ENCODE results near the gene TRAPPC14.
"Not testable (repeated sequence)": the region's sequence is repeated elsewhere in the genome, so short reads cannot be mapped to it uniquely, and the experiment has no call there.

TRAPPC14 gene, protein sequence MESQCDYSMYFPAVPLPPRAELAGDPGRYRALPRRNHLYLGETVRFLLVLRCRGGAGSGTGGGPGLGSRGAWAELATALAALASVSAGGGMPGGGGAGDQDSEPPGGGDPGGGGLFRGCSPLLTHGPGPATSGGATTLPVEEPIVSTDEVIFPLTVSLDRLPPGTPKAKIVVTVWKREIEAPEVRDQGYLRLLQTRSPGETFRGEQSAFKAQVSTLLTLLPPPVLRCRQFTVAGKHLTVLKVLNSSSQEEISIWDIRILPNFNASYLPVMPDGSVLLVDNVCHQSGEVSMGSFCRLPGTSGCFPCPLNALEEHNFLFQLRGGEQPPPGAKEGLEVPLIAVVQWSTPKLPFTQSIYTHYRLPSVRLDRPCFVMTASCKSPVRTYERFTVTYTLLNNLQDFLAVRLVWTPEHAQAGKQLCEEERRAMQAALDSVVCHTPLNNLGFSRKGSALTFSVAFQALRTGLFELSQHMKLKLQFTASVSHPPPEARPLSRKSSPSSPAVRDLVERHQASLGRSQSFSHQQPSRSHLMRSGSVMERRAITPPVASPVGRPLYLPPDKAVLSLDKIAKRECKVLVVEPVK

DNA sequence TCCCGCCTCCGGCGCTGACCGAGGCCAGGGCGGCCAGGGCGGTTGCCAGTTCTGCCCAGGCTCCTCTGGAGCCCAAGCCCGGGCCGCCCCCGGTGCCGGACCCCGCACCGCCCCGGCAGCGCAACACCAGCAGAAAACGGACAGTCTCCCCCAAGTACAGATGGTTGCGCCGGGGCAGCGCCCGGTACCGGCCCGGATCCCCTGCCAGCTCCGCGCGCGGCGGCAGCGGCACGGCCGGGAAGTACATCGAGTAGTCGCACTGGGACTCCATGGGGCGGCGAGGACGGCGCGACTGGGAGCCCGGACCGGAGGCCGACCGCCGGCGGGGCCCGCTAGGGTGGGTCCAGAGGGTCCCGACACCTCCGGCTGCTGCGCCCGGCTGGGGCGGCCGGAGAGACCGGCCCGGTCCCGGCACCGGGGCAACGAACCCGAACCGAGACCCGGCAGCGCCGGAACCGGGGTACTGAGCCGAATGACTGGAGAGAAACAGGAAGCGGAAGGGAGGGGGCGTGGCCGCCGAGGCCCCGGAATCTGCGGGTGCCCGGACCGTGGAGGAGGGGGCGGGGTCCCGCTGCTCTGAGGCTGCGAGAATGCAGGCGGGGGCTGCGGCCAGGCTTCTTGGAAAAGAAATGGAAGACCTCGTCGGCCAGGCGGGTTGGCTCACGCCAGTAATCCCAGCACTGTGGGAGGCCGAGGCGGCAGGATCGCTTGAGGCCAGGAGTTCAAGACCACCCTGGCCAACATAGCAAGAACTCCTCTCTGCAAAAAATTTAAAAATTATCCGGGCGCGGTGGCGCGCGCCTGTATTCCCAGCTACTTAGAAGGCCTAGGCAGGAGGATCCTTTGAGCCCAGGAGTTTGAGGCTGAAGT, at the start of gene TRAPPC14:
Gene TRAPPC14, minus strand, starts transcription at position 495 of the 870 bp plus-strand sequence. Its CDS starts 224 bp downstream, at position 271.
- DNase-seq (ENCODE audit: low spot score): peak; percentile 97
- in situ Hi-C loops (cut with MboI; ENCODE audit: low sequenced_read_pairs, unreplicated experiment): no loop called here
- TF ChIP-seq, protein P1, sequence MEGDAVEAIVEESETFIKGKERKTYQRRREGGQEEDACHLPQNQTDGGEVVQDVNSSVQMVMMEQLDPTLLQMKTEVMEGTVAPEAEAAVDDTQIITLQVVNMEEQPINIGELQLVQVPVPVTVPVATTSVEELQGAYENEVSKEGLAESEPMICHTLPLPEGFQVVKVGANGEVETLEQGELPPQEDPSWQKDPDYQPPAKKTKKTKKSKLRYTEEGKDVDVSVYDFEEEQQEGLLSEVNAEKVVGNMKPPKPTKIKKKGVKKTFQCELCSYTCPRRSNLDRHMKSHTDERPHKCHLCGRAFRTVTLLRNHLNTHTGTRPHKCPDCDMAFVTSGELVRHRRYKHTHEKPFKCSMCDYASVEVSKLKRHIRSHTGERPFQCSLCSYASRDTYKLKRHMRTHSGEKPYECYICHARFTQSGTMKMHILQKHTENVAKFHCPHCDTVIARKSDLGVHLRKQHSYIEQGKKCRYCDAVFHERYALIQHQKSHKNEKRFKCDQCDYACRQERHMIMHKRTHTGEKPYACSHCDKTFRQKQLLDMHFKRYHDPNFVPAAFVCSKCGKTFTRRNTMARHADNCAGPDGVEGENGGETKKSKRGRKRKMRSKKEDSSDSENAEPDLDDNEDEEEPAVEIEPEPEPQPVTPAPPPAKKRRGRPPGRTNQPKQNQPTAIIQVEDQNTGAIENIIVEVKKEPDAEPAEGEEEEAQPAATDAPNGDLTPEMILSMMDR (IDR thresholded peaks at IDR 0.05; ENCODE audit: borderline replicate concordance, control extremely low read depth, extremely low read depth, insufficient read depth, missing control alignments): no peak

- TF ChIP-seq, protein P1 (IDR thresholded peaks at IDR 0.05; ENCODE audit: borderline replicate concordance, control extremely low read depth, extremely low read depth, insufficient read depth, missing control alignments): no peak
- in situ Hi-C loops (cut with MboI; ENCODE audit: low sequenced_read_pairs, unreplicated experiment): no loop called here
- no peak for DNase-seq (ENCODE audit: low spot score)
These were observed 45.9 kb upstream of the TRAPPC14 start for GRCh38 chr7:100204454-100204853.

DNA sequence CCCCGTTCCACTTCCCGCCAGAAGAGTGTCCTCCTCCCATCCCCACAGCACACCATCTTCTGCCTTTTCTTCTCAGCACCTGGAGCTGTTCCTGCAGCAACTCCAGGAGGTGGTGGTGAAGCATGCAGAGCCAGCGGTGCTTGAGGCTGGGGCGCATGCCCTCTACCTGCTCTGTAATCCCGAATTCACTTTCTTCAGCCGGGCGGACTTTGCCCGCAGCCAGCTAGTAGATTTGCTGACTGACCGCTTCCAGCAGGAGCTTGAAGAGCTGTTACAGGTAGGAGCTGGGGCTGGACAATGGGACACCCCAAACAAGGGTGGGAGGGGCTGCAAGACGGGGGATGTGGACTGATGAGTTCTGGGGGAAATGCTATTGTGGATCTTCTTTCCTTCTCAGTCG, 42.2 kb upstream of the TRAPPC14 start:
- no peak for DNase-seq (ENCODE audit: low spot score)
- in situ Hi-C loops (cut with MboI; ENCODE audit: low sequenced_read_pairs, unreplicated experiment): no loop called here
- TF ChIP-seq, protein P1 (IDR thresholded peaks at IDR 0.05; ENCODE audit: borderline replicate concordance, control extremely low read depth, extremely low read depth, insufficient read depth, missing control alignments): no peak

GRCh38 chr7:100198266-100198665, 39.7 kb upstream of the TRAPPC14 start:
- DNase-seq (ENCODE audit: low spot score): no peak
- in situ Hi-C loops (cut with MboI; ENCODE audit: low sequenced_read_pairs, unreplicated experiment): no loop called here
- TF ChIP-seq, protein P1 (IDR thresholded peaks at IDR 0.05; ENCODE audit: borderline replicate concordance, control extremely low read depth, extremely low read depth, insufficient read depth, missing control alignments): no peak

DNA sequence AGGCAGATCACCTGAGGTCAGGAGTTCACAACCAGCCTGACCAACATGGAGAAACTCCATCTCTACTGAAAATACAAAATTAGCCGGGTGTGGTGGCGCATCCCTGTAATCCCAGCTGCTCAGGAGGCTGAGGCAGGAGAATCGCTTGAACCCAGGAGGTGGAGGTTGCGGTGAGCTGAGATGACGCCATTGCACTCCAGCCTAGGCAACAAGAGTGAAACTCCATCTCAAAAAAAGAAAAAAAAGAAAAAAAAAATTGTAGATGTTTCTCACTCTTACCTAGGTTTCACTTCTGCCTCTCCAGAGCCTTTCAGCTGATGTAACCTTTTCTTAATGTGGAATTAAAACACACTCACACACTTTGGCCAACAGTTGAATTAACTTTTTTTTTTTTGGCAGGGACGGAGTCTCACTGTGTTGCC, 37.4 kb upstream of the TRAPPC14 start:
- in situ Hi-C loops (cut with MboI; ENCODE audit: low sequenced_read_pairs, unreplicated experiment): not testable (repeated sequence)
- peak; percentile 63 for DNase-seq (ENCODE audit: low spot score)

- no peak for DNase-seq (ENCODE audit: low spot score)
- in situ Hi-C loops (cut with MboI; ENCODE audit: low sequenced_read_pairs, unreplicated experiment): no loop called here
- TF ChIP-seq, protein P1 (IDR thresholded peaks at IDR 0.05; ENCODE audit: borderline replicate concordance, control extremely low read depth, extremely low read depth, insufficient read depth, missing control alignments): no peak
These were observed 36.7 kb upstream of the TRAPPC14 start for GRCh38 chr7:100195222-100195621.
